GM18526 (cell line): Measurements from ENCODE around the gene TRHDE.

Experiments
- POLR2A ChIP-seq: IDR thresholded peaks from 3 replicates; pipeline ENCODE4 v1.6.1; 2011; ENCODE audit not compliant: insufficient read length; ENCODE audit errors: extremely low read depth

The TRHDE gene

DNA sequence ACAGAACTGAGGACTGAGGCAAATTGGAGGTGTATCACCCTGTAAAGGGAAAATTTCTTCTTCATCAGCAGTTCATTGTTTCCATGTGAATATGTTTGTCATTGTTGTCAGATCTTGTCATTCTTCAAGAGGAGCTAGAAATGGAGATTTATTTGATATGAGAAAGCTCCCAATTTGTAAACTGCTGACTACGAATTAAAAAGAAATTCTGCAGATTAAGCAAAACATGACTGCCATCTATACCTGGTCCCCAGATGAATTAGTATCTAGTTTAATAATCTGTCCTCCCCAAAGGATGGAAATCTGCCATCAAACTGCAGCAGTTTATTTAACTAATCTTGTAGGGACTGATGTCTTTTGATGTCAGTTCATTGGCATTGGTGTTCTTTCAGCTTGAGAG lies 162.8 kb downstream of the TRHDE start:
- TF ChIP-seq POLR2A, result no peak

DNA sequence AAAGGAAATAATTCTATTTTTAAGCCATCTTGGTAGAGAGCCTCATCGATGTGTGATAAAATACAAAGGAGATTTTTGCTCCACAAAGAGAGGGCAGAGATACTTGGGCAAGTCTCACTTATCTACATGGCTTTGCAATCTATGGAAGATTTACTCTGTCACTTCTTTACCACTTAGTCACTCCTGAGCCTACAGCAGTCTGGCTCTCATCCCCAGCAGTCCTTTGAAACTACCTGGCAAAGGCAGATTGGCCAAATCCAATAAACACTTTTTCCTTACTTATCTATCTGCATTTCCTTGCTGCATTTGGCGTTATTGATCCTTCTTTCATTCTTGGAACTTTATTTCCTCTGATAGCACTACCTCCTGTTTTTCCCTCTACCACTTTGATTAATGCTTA lies 170.0 kb downstream of the TRHDE start:
- TF ChIP-seq POLR2A, result no peak

DNA sequence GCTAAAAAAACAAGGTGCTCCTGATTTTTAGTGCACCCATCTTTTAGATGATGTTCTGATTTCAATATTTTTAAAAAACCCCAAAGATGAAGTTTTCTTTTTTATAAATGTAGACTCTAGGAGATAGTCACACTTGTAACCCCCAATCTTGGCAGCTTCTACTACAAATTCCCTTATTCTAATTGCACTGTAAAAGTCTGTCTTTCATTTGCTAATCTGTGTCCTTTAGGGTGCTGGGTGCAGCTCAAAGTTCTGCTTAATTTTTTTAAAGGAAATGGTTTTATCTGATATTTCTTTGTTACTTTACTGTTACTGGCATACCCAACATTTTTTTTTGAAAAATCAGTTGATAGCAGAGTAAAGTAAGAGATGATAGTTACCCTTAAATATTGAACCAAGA lies 172.0 kb downstream of the TRHDE start:
- TF ChIP-seq POLR2A, result no peak

DNA sequence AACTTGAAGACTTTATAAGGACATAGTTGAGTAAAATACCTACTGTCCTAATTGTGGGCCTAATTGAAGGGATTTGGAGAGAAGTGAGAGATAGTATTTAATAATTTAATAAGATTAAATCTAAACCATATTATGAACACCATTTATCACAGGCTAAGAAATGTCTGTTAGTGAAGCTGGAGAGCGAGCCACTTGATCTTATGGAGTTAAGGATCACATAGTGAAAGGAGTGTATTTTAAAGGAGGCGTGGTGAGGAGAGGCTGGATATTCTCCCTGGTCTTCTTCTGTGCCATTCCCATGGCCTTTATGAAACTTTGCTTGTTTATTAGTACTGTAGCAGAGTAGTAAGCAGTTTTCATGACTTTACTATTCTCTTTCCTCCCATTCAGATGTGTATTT lies 172.4 kb downstream of the TRHDE start:
- no peak for TF ChIP-seq POLR2A

DNA sequence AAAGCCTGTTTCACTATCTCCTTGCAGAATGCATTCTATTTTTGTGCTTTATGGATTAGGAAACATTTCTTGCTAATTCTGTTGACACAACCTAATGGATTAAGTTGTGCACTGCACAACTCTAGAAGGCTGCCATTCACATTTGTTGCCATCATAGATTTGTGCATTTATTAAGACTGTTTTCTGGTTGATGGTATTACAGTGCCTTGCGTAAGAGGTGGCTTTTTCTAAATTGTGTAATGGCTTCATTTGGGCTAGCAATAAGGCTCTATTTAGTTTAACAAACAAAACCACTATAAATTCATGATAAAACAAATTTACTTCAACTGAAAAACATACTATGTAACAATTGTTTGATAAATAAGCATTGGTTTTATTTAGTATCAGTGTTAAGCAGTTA lies 175.9 kb downstream of the TRHDE start:
- TF ChIP-seq POLR2A, result no peak

DNA sequence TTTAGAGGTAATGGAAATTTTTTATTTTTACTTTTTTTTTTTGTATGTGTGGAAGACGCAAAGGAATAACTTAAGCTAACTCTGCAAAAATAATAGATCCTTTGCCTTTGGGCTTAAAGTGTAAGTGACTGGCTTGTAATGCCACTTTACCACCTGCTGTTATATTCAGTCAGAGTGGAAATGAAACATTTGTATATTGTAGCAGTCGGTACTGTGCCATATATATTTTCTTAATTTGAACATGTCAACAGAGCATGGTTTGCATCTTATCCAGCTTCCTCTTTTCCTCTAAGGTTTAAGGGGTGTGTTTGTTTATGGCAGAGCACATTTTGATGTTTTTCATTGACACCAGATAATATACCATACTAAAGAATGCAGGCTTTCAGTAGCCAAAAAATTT lies 176.6 kb downstream of the TRHDE start:
- no peak for TF ChIP-seq POLR2A

DNA sequence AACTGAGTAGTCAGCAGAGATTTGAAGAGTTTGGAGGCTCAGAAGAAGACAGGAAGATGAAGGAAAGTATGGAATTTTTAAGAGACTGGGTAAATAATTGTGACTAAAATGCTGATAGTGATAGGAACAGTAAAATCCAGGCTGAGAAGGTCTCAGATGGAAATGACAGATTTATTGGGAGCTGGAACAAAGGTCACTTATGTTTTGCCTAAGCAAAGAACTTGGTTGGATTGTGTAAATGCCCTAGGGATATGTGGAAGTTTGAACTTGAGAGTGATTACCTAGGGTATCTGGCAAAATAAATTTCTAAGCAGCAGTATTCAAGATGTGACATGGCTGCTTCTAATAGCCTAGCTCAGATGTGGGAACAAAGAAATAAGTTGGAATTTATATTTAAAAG lies 180.9 kb downstream of the TRHDE start:
- no peak for TF ChIP-seq POLR2A

DNA sequence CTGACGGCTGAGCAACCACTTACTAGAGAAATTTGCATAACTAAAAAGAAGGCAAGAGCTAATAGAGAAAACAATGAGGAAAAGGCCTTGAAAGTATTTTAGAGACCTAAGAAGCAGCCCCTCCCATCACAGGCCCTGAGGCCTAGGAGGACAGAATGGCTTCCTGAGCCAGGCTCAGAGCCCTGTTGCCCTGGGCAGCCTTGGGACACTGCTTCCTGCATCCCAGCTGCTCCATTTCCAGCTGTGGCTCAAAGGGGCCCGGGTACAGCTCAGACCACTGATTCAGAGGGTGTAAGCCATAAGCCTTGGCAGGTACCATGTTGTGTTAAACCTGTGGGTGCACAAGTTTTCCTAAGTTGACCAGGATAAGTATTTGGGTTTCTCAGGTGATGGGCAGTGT lies 181.4 kb downstream of the TRHDE start:
- no peak for TF ChIP-seq POLR2A

DNA sequence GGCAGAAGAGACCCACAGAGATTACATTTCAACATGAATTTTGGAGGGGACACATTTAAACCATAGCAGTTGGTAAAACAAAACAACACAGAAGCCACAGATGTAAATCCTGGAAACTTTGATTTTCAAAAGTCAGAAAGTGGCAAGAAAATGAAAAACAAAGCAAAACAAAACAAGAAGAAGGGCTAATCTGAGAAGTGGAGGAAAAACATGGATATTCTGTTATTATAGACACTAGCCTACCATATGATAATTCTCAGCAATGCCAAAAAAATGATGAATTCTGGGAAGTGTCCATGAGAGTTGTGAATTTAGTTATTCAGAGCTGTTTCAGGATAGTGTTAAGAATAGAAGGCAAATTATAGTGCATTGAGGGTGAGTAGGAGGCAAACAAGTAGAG lies 192.3 kb downstream of the TRHDE start:
- no peak for TF ChIP-seq POLR2A

DNA sequence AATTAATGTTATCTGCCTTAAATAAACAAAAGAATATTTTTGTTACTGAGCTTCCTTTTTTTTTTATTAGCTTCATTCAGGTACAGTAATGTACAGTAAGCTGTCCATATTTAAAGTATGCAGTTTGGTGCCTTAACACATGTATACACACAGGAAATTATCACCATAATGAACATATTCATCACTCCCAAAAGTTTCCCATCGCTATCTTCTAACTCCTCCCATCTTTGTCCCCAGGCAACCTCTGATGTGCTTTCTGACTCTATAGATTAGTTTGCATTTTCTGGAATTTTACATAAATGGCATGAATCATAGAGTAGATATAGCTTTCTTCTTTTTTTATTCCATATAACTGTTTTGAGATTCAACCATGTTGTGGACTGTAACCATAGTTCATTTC lies 193.0 kb downstream of the TRHDE start:
- TF ChIP-seq POLR2A, result no peak

DNA sequence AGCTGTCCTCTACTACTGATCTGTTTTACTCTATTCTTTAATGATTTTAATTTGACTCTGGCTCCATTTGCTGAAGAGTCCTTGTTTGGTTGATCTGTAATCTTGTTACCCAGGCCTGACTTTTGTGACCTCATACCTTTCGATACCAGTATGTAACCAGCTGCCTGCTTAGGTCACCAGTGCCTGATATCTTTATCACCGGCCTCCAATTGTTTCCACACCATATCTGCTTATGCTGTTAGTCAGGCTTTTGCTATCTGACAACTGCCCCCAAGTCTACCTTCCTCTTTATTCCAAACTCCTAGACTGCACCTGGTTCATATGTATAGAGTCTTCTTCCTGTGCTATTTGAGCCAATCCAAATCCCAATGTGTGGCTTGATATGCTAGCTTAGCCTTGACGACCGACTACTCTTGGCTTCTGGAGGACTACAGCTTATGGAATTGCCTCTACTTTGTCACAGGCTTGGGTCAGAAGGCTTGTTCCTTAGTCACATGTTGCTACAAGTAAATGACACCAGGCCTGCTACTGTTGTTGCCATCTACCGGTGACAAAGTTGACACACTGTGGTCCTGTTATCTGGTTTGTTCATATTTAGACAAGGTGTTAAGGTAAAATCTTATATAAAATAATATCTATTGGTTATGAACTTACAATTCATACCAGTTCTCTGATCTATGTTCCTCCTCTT lies 193.9 kb downstream of the TRHDE start:
- no peak for TF ChIP-seq POLR2A

DNA sequence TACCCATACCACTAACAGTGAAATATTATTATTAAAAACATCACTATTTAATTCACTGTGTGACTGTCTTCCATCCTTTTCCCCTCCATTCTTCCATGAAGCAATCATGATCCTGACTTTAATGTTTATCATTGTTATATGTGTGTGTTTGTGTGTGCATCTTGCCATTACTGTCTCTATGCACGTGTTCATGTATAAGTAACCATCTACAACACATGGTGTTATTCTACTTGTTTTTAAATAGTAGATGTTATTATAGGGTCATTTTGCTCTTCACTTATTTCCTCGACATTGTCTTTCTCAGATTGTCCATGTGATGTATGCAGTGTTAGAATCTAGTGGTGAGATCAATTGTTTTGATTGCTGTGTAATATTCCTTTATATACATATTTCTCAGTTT lies 195.8 kb downstream of the TRHDE start:
- no peak for TF ChIP-seq POLR2A

DNA sequence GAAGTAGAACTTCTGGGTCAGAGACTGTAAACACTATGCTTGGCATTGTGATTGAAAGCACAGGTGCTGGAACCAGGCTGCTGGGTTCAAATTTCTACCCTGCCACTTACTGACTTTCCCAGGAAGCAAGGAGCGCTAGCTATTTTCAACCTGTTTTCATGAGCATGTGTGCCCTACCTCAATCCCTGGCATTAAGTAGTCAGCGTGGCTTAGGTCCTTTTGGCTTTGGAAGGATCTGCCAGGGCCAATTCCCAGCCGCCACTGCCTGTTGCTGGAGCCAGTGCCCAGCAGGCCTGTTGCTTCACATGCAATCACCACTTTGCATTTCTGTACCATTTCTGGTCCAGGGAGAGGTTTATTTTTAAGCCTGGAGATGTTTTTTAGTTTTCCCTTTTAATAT lies 196.3 kb downstream of the TRHDE start:
- no peak for TF ChIP-seq POLR2A

DNA sequence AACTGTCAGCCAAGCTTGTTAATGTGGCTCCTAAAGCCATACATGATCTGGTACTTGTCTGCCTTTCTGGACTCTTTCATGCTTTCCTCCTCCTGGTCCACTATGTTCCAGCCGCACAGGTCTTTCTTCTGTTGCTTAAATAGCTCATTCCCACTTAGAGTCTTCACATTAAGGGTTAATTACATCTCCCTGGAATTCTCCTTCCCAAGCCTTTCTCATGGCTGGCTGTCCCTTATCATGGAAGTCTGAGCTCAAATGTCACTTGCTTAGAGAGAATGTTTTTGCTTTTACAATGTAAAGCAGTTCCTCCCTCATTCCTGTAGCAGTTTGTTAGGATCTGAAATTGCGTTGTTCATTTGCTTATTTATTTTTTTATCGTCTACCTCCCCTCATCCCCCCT lies 199.6 kb downstream of the TRHDE start:
- TF ChIP-seq POLR2A, result no peak

DNA sequence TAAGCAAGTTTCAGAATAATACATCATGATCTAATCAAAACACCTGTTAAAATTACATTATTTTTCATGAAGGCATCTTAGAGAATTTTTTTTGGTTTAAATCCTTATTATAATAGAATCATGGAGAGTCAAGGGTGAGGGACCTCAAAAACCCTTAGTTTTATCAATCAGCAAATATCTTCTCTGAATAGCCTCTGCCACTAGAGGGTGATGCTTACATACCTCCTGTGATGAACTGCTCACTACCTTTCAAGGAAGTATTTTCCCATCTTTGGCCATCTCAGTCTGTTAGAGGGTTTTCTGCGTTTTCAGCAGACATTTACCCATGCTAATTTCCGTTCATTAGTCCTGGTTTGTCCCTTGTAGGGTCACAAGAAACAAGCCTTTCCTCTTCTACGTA lies 200.2 kb downstream of the TRHDE start:
- TF ChIP-seq POLR2A, result no peak

DNA sequence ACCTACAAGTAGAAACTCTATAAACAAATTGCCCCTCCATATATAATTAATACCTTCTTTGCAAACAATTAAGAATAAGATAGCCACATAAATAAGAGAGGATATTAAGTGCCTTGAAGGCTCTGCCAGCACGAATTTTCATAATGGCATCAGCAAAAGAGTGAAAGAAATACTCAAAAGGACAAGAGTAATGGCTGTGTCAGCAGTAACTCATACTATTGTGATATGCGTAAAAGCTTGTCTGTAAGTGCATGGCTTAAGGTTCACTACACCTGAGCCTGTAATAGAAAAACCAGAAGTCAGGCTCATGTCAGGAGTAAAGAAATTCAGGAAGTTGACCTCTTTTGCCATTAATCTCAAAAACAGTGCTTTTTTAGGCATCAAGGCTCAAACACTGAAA lies 204.1 kb downstream of the TRHDE start:
- no peak for TF ChIP-seq POLR2A

DNA sequence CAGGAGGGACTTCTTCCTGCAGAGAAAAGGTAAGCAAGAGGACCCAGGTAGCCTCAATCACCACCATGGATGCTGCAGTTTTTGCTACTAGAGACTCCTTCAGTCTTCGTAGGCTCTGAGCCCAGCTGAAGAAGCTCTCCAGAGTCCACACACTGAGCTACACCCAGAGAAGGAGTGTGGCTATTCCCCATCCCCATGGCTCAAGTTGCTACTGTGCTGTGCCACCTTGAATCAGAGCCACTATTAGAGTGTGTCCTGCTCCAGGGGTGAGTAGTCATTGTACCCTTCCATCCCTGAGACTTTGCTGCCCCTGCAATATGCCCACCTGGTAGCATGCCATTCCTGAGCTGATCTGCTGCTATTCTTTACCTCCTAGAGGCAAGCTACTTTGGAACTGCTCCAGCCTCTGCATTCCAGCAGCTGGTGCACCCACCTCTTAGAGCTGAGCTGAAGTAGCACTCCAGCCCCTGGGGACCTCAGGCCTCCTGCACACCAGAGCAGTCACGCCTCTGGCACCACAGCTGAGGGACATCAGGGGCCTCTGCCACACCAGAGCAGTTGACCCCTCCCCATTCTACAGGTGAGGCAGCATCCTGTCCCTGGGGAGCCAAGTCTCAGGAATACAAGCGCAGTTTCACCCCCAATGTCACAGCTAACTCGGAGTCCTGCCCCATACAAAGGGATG lies 213.0 kb downstream of the TRHDE start:
- TF ChIP-seq POLR2A, result no peak
